PC-9 (cell line): ENCODE measurements around the gene IMMP2L. TPM values are rescaled to one million over a fixed set of nuclear protein-coding genes. Genes with fewer than 3 reads are reported as not detected.

Source experiments
- BruUV-seq: library from RNA; stranded (reverse); fragments of 400-500 nt; replicated peaks from 2 replicates; lab custom pipeline; 2021; lab: Mats Ljungman, UMichigan
- CTCF ChIA-PET: fragments of 300-600 bp; sonication (Branson Sonifier 250); formaldehyde crosslinking; loops from one replicate; lab custom pipeline; 2022; ENCODE audit warnings: antibody characterized with exemption; lab: Charles Lee
- POLR2A ChIA-PET: fragments of 300-600 bp; sonication (Branson Sonifier 250); formaldehyde crosslinking; loops from one replicate; lab custom pipeline; 2022; ENCODE audit warnings: antibody characterized with exemption; ENCODE audit not compliant: unreplicated experiment; lab: Charles Lee
- DNase-seq, 2 experiments: peaks; one replicate each; pipeline versions ENCODE4 v3.0.0 to v3.0.0-alpha.2; 2015 to 2022; ENCODE audit warnings: mixed read lengths in 1 of 2
- H2AFZ ChIP-seq: fragments of 200-600 bp; sonication (generic); 2 replicates; pipeline ENCODE4 v1.8.1; 2017; ENCODE audit warnings: antibody characterized with exemption
- H3F3A ChIP-seq: fragments of 200-600 bp; sonication (generic); 2 replicates; pipeline ENCODE4 v1.8.1; 2017; ENCODE audit warnings: antibody characterized with exemption, mild to moderate bottlenecking, low read depth; ENCODE audit not compliant: insufficient read depth
- H3K27ac ChIP-seq: fragments of 200-600 bp; sonication (generic); 2 replicates; pipeline ENCODE4 v1.6.1; 2016; ENCODE audit warnings: mixed run types
- H3K27me3 ChIP-seq: fragments of 200-600 bp; sonication (generic); 2 replicates; pipeline ENCODE4 v1.6.1; 2016; ENCODE audit warnings: low read depth, mixed run types; ENCODE audit not compliant: insufficient read depth
- H3K36me3 ChIP-seq: fragments of 200-600 bp; sonication (generic); 2 replicates; pipeline ENCODE4 v1.6.1; 2016; ENCODE audit warnings: low read depth, mixed run types
- H3K4me1 ChIP-seq: fragments of 200-600 bp; sonication (generic); replicated peaks from 2 replicates; pipeline ENCODE4 v1.6.1; 2016; ENCODE audit warnings: mixed run types; ENCODE audit not compliant: insufficient read depth
- H3K4me2 ChIP-seq: fragments of 200-600 bp; sonication (generic); 2 replicates; pipeline ENCODE4 v1.6.1; 2017; ENCODE audit warnings: mixed run types
- H3K4me3 ChIP-seq: fragments of 200-600 bp; sonication (generic); 2 replicates; pipeline ENCODE4 v1.6.1; 2016; ENCODE audit warnings: mixed run types
- H3K79me2 ChIP-seq: fragments of 200-600 bp; sonication (generic); 2 replicates; pipeline ENCODE4 v1.6.1; 2017; ENCODE audit warnings: low read depth, mixed run types
- H3K9me2 ChIP-seq: fragments of 200-600 bp; sonication (generic); 2 replicates; pipeline ENCODE4 v1.8.1; 2017; ENCODE audit warnings: mild to moderate bottlenecking; ENCODE audit not compliant: insufficient read depth
- H3K9me3 ChIP-seq: fragments of 200-600 bp; sonication (generic); 2 replicates; pipeline ENCODE4 v1.8.1; 2016; ENCODE audit warnings: low read depth; ENCODE audit not compliant: insufficient read depth
- H4K20me1 ChIP-seq: fragments of 200-600 bp; sonication (generic); 2 replicates; pipeline ENCODE4 v1.8.1; 2017; ENCODE audit not compliant: insufficient read depth
- EZH2 ChIP-seq: fragments of 200-600 bp; sonication (generic); IDR thresholded peaks from 2 replicates; pipeline ENCODE4 v1.8.0; 2017; ENCODE audit warnings: antibody characterized with exemption, low read depth
- intact Hi-C: fragments of 100-400 bp; cut with micrococcal nuclease; formaldehyde crosslinking; loops from one replicate; pipeline ENCODE4 v1.10.0; 2022; ENCODE audit not compliant: unreplicated experiment
- total RNA-seq: library from RNA; stranded (reverse); gene quantifications from 2 replicates; pipeline ENCODE4 v1.2.3, GENCODE V29; 2021
- TF ChIP-seq, protein P1 (sequence below): fragments of 200-600 bp; sonication (generic); conservative IDR thresholded peaks from 2 replicates; pipeline ENCODE4 v1.6.1; 2017; ENCODE audit warnings: mixed run types, antibody characterized with exemption, mild to moderate bottlenecking, moderate library complexity

The IMMP2L gene
- total RNA-seq, 1 experiment from 2014 or later: 40.5 TPM

DNA sequence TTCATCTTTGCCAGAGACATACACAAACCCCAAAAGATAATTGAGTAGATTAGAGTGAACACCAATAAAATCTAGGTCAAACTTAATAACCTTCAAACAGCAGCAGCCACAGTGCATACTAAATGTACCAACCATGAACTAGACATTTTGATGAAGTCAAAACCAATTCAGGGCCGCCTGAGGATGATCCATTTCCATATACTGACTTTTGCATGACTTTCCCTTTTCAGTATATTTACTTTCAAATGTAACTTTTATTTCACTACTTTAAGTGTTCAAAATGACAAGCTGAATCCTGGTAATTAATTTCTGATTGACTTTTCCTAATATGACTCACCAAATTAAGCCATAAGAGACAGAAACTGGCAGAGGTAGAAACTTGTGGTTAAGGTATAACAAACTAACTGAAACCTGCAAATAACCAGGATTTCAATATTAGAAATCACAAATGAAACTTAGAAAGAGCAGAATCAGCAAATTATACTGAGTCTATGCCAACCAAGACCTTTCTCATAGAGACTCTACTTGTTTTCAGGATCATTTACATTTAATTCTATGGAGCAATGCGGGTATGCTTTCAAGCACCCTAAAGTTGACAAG, 643.2 kb downstream of the IMMP2L start:
- Histone ChIP-seq H4K20me1 (no peaks in the 10 kb centered on the region), H3F3A (0 out of 2 replicates have a peak, but pooled peaks cover 4% of the 10 kb centered on the region), H2AFZ (no peak overlapping the region), H3K4me2 (no peak overlapping the region), H3K9me2 (peaks cover 12% of the 10 kb centered on the region; the same call in 1 of the 2 replicates), H3K4me1 (peaks cover 10% of the 10 kb centered on the region), H3K27me3 (no peaks in the 10 kb centered on the region), H3K27ac (no peak overlapping the region), H3K79me2 (no peaks in the 10 kb centered on the region), H3K9me3 (no peaks in the 10 kb centered on the region; the same call in 1 of the 2 replicates), H3K4me3 (no peak overlapping the region), H3K36me3 (no peaks in the 10 kb centered on the region)
- ChIA-PET CTCF (no interaction called here), POLR2A (no interaction called here)
- DNase-seq: no peak
- intact Hi-C loops: no loop called here
- BruUV-seq: no TSS peak
- TF ChIP-seq EZH2: no peak
- TF ChIP-seq, protein P1, sequence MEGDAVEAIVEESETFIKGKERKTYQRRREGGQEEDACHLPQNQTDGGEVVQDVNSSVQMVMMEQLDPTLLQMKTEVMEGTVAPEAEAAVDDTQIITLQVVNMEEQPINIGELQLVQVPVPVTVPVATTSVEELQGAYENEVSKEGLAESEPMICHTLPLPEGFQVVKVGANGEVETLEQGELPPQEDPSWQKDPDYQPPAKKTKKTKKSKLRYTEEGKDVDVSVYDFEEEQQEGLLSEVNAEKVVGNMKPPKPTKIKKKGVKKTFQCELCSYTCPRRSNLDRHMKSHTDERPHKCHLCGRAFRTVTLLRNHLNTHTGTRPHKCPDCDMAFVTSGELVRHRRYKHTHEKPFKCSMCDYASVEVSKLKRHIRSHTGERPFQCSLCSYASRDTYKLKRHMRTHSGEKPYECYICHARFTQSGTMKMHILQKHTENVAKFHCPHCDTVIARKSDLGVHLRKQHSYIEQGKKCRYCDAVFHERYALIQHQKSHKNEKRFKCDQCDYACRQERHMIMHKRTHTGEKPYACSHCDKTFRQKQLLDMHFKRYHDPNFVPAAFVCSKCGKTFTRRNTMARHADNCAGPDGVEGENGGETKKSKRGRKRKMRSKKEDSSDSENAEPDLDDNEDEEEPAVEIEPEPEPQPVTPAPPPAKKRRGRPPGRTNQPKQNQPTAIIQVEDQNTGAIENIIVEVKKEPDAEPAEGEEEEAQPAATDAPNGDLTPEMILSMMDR: no peak

DNA sequence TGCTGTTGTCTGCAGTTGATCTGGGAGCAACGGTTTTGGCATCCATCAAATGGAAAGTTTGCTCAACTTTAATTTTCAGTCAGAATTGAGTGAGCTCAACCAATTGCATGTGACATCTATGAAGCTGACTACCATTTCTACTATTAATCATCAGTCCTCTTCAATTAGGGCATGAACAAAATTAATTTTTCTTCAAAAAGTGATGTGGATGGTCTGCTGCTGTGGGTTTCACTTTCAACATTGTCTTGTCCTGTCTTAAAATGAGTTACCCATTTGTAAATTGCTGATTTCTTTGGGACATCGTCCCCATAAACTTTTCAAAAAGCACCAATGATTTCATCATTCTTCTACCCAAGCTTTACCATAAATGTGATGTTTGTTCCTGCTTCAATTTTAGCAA, 648.0 kb downstream of the IMMP2L start:
- Histone ChIP-seq H3K4me2 (no peak overlapping the region), H3K4me1 (no peaks in the 10 kb centered on the region), H3K79me2 (no peaks in the 10 kb centered on the region), H3K4me3 (no peak overlapping the region), H3F3A (no peaks in the 10 kb centered on the region), H3K27me3 (no peaks in the 10 kb centered on the region), H3K9me2 (peaks cover 3% of the 10 kb centered on the region; the same call in 1 of the 2 replicates), H2AFZ (no peak overlapping the region), H3K27ac (no peak overlapping the region), H3K9me3 (no peaks in the 10 kb centered on the region), H4K20me1 (no peaks in the 10 kb centered on the region), H3K36me3 (no peaks in the 10 kb centered on the region)
- POLR2A ChIA-PET: no interaction called here
- no TSS peak for BruUV-seq
- DNase-seq: no peak
- CTCF ChIA-PET: no interaction called here
- intact Hi-C loops: no loop called here
- TF ChIP-seq, protein P1: no peak
- TF ChIP-seq EZH2: no peak

DNA sequence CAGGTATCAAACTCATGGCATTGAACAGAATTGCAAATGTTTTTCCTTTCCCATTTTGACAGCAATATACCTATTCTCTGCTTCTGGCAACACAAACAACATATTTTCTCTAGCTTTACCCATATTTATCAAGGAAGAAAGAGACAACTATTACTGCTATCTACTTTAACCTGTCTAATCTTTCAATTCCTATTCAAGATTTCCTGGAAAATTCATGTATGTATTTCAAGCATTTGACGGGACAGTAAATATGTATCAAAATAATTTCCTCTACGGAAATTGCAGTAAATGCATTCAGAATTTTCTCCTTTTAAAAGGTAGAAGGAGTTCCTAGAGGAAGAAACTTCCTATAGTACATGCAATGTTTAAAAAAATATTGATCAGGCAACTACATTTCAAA, 650.7 kb downstream of the IMMP2L start:
- no peaks in the 10 kb centered on the region for H3F3A ChIP-seq
- no peaks in the 10 kb centered on the region for H4K20me1 ChIP-seq
- H3K9me2 ChIP-seq: no peaks in the 10 kb centered on the region
- ChIA-PET CTCF (no interaction called here), POLR2A (no interaction called here)
- no peak overlapping the region for H3K27ac ChIP-seq
- H3K4me3 ChIP-seq: no peak overlapping the region
- no TSS peak for BruUV-seq
- no peaks in the 10 kb centered on the region for H3K79me2 ChIP-seq
- TF ChIP-seq, protein P1: no peak
- no peak for TF ChIP-seq EZH2
- DNase-seq: no peak
- H3K36me3 ChIP-seq: no peaks in the 10 kb centered on the region
- H3K27me3 ChIP-seq: no peaks in the 10 kb centered on the region
- H3K9me3 ChIP-seq: no peaks in the 10 kb centered on the region
- no peak overlapping the region for H3K4me2 ChIP-seq
- intact Hi-C loops: no loop called here
- H3K4me1 ChIP-seq: no peaks in the 10 kb centered on the region
- H2AFZ ChIP-seq: no peak overlapping the region
